Activated B cell treated with CpG ODN at 0.5 μM for 24 hours (primary cell): ENCODE data around the gene LYSET. TPM values are rescaled to one million over a fixed set of nuclear protein-coding genes. Genes with fewer than 3 reads are reported as not detected.
"Not testable (repeated sequence)": the region's sequence is repeated elsewhere in the genome, so short reads cannot be mapped to it uniquely, and the experiment has no call there.

Experiments used
- ATAC-seq: fragments of 200-7000 bp; cut with Tn5 transposase; one replicate; pipeline ENCODE4 v1.10.0; 2021; ENCODE audit warnings: low read depth, mild to moderate bottlenecking, moderate library complexity
- CTCF ChIA-PET: fragments of 350-600 bp; sonication (Branson Sonifier 250); formaldehyde crosslinking; loops from one replicate; lab custom pipeline; 2021; ENCODE audit warnings: antibody characterized with exemption; lab: Charles Lee
- POLR2A ChIA-PET: fragments of 350-600 bp; sonication (Branson Sonifier 250); formaldehyde crosslinking; loops from one replicate; lab custom pipeline; 2021; ENCODE audit warnings: antibody characterized with exemption; lab: Charles Lee
- DNase-seq: peaks from one replicate; pipeline ENCODE4 v3.0.0; 2022
- H3K27ac Mint-ChIP-seq: one replicate; pipeline ENCODE4 v1.8.0; 2020; ENCODE audit warnings: mixed read lengths
- H3K27me3 Mint-ChIP-seq: one replicate; pipeline ENCODE4 v1.8.0; 2021; ENCODE audit warnings: mixed read lengths
- H3K36me3 Mint-ChIP-seq: one replicate; pipeline ENCODE4 v1.8.0; 2021; ENCODE audit warnings: low read depth, mixed read lengths
- H3K4me1 Mint-ChIP-seq: one replicate; pipeline ENCODE4 v1.8.0; 2021; ENCODE audit warnings: mixed read lengths
- H3K4me3 Mint-ChIP-seq: one replicate; pipeline ENCODE4 v1.8.0; 2020; ENCODE audit warnings: mild to moderate bottlenecking, mixed read lengths
- H3K9me3 Mint-ChIP-seq: one replicate; pipeline ENCODE4 v1.8.0; 2020; ENCODE audit warnings: mixed read lengths
- CTCF ChIP-seq: fragments of 200-600 bp; IDR thresholded peaks from one replicate; pipeline ENCODE4 v1.8.0; 2022; ENCODE audit warnings: antibody characterized with exemption, mild to moderate bottlenecking
- intact Hi-C: fragments of 100-400 bp; cut with micrococcal nuclease; formaldehyde crosslinking; loops from one replicate; pipeline ENCODE4 v1.15.1; 2024
- total RNA-seq: library from RNA; stranded (reverse); gene quantifications from 2 replicates; pipeline ENCODE4 v1.2.3, GENCODE V29; 2022

LYSET gene
- total RNA-seq, 1 donor from 2014 or later, result 19.3 TPM

GRCh38 chr14:93155667-93156066 is 29.4 kb upstream of the LYSET start:
- no peak for TF ChIP-seq CTCF
- Mint-ChIP-seq H3K27ac (no peak overlapping the region), H3K27me3 (peaks cover 3% of the 10 kb centered on the region), H3K4me3 (no peak overlapping the region), H3K9me3 (no peaks in the 10 kb centered on the region), H3K4me1 (no peaks in the 10 kb centered on the region), H3K36me3 (no peaks in the 10 kb centered on the region)
- ATAC-seq (no peak), DNase-seq (no peak)
- CTCF ChIA-PET, result no interaction called here
- intact Hi-C loops, result no loop called here
- POLR2A ChIA-PET, result no interaction called here

GRCh38 chr14:93156693-93157369 is 28.3 kb upstream of the LYSET start:
- Mint-ChIP-seq H3K36me3 (no peaks in the 10 kb centered on the region), H3K27ac (no peak overlapping the region), H3K4me3 (no peak overlapping the region), H3K9me3 (no peaks in the 10 kb centered on the region), H3K27me3 (peaks cover 3% of the 10 kb centered on the region), H3K4me1 (no peaks in the 10 kb centered on the region)
- TF ChIP-seq CTCF, result no peak
- DNase-seq (no peak), ATAC-seq (no peak)
- POLR2A ChIA-PET, result no interaction called here
- CTCF ChIA-PET, result no interaction called here
- intact Hi-C loops, result no loop called here

GRCh38 chr14:93158349-93158748 is 26.8 kb upstream of the LYSET start:
- CTCF ChIA-PET, H3K27me3 Mint-ChIP-seq, ATAC-seq, H3K27ac Mint-ChIP-seq, intact Hi-C loops, H3K36me3 Mint-ChIP-seq, H3K4me1 Mint-ChIP-seq, DNase-seq, H3K9me3 Mint-ChIP-seq, H3K4me3 Mint-ChIP-seq: not testable (repeated sequence)
- POLR2A ChIA-PET, result interaction anchor here (0.6 kb wide), 1 partner anchor 10 kb away, joined by 7 read pairs; no protein-coding TSS in a partner anchor

GRCh38 chr14:93159625-93160352 is 25.3 kb upstream of the LYSET start:
- H3K36me3 Mint-ChIP-seq, H3K27ac Mint-ChIP-seq, ATAC-seq, H3K4me1 Mint-ChIP-seq, H3K4me3 Mint-ChIP-seq, CTCF ChIA-PET, H3K9me3 Mint-ChIP-seq, intact Hi-C loops, H3K27me3 Mint-ChIP-seq, POLR2A ChIA-PET, DNase-seq: not testable (repeated sequence)

GRCh38 chr14:93160353-93160801 is 24.7 kb upstream of the LYSET start:
- Mint-ChIP-seq H3K4me3 (no peak overlapping the region), H3K27me3 (no peaks in the 10 kb centered on the region), H3K36me3 (no peaks in the 10 kb centered on the region), H3K4me1 (no peaks in the 10 kb centered on the region), H3K9me3 (no peaks in the 10 kb centered on the region), H3K27ac (no peak overlapping the region)
- no peak for TF ChIP-seq CTCF
- POLR2A ChIA-PET, result no interaction called here
- CTCF ChIA-PET, result no interaction called here
- ATAC-seq (no peak), DNase-seq (no peak)
- intact Hi-C loops, result no loop called here

GRCh38 chr14:93161411-93161940 is 23.6 kb upstream of the LYSET start:
- no peak overlapping the region for H3K27ac Mint-ChIP-seq
- POLR2A ChIA-PET, result no interaction called here
- no peaks in the 10 kb centered on the region for H3K9me3 Mint-ChIP-seq

More at GRCh38 chr14:93161411-93161940, 23.6 kb upstream of the LYSET start:
- H3K27me3 Mint-ChIP-seq, result no peaks in the 10 kb centered on the region
- intact Hi-C loops, result no loop called here
- no peaks in the 10 kb centered on the region for H3K36me3 Mint-ChIP-seq
- no peak for ATAC-seq
- CTCF ChIA-PET, result no interaction called here
- no peak for DNase-seq
- no peaks in the 10 kb centered on the region for H3K4me1 Mint-ChIP-seq
- no peak for TF ChIP-seq CTCF
- no peak overlapping the region for H3K4me3 Mint-ChIP-seq
